ENCODE results near the gene IGFBPL1.

DNA sequence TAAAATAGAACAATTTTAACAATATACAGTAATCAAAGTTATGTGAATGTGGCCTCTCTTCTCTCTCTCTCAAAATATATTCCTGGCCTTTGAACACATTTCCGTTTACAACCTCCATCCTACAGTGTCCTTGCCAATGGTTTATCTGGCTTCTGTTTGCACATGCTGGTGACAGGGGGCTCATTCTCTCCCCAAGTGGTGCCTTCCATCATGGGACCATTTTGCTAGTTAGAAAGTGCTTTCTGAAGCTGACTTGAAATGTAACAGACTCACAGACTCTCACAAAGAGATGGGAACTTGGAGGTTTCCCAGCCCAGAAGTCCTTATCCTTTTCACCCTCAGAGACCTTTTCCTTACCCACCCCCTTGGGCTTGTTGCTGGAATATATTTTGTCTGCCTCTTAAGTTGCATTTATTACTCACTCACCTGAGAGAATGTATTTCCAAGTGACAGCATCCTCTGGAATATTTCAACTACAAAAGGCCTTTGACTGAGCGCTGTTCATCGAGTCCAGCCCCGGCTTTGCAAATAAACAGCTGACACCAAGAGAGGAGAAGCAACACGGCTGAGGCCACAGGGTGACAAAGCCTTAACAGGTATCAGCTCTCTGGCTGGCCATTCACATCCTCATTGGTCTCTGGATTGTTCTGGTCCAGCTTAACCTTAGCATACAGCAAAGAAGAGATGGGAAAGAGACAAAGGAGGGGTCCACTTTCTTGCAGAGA, 49.2 kb downstream of the IGFBPL1 start:
- TF ChIP-seq CTCF (conservative IDR thresholded peaks at IDR 0.05; ENCODE audit: low read length) (no peak), EZH2phosphoT487 (IDR thresholded peaks at IDR 0.05; ENCODE audit: borderline replicate concordance, low read depth, low read length) (no peak)
